Right cardiac atrium (tissue), 5 donors: ENCODE results near the gene CT45A7. TPM values are rescaled to one million over a fixed set of nuclear protein-coding genes. Genes with fewer than 3 reads are reported as not detected.
"Not testable (repeated sequence)": the region's sequence is repeated elsewhere in the genome, so short reads cannot be mapped to it uniquely, and the experiment has no call there.

Experiments
- ATAC-seq, 2 donors: fragments of 200-7000 bp; cut with Tn5 transposase; one replicate each; pipeline versions ENCODE4 v1.8.0 to v1.9.1; 2020; ENCODE audit warnings: moderate library complexity in 2 of 2, mild to moderate bottlenecking in 1 of 2
- DNase-seq, 3 donors: peaks; one replicate each; pipeline ENCODE4 v3.0.0-alpha.2; 2020
- H3K27ac ChIP-seq: one replicate; pipeline ENCODE4 v1.5.1; 2013; ENCODE audit warnings: mild to moderate bottlenecking, low read length, control low read depth, moderate library complexity
- H3K27me3 ChIP-seq: one replicate; pipeline ENCODE4 v1.6.1; 2013; ENCODE audit not compliant: control insufficient read depth, insufficient read depth
- H3K4me1 ChIP-seq: one replicate; pipeline ENCODE4 v1.6.1; 2013; ENCODE audit warnings: low read length; ENCODE audit not compliant: control insufficient read depth, insufficient read depth
- H3K4me3 ChIP-seq: one replicate; pipeline ENCODE4 v1.5.1; 2013; ENCODE audit warnings: low read length, control low read depth
- H3K9me3 ChIP-seq: one replicate; pipeline ENCODE4 v1.6.1; 2013; ENCODE audit warnings: low read length; ENCODE audit not compliant: control insufficient read depth
- WGBS: extraction: QIAGEN DNeasy Blood & Tissue Kit; methylation state at CpG from one replicate; pipeline ENCODE4 v1.1.7; 2013; 5-methylcytosine and 5-hydroxymethylcytosine counted together
- intact Hi-C, 4 donors: fragments of 100-400 bp; cut with DNase I; formaldehyde crosslinking; loops; one replicate each; pipeline versions ENCODE4 v1.11.0 to v1.14.0; 2022 to 2023
- long read RNA-seq, 4 donors: library from polyadenylated mRNA; unstranded; transcript quantifications; one replicate each; pipeline ENCODE4 v2.0.0, GENCODE V29; 2020 to 2021
- polyA plus RNA-seq: library from polyadenylated mRNA; stranded (reverse); fragments of 200-250 nt; gene quantifications from one replicate; pipeline ENCODE4 v1.2.3, GENCODE V29; 2013
- total RNA-seq, 4 donors: library from RNA; stranded (reverse); fragmentation: NEBNext Ultra II Directional; extraction: Animal tissue kit (Norgen Biotek cat#: 25700); gene quantifications; one replicate each; pipeline ENCODE4 v1.2.1, GENCODE V29; 2021
- donor health status: healthy with polysubstance abuse.
- donor health status: DM: no; HTN: yes; CAD: no.
- donor health status: DM: no; HTN: no; CAD: no.
- donor health status: DM: no; HTN: yes; CAD: no; lungs with severe emphysema.
- donor health status: DM: yes; HTN: yes; CAD: no.

Gene CT45A7
- total RNA-seq (not detected), polyA plus RNA-seq (not detected)
- long read RNA-seq, donor 1, result 0 reads
- long read RNA-seq, donor 2, result 0 reads
- long read RNA-seq, donor 3, result 0 reads
- long read RNA-seq, donor 4, result 0 reads

GRCh38 chrX:135837180-135837579, at the start of gene CT45A7:
CT45A7 (minus strand) TSS chrX:135837280; CDS start chrX:135833533, 3,747 bp downstream.
- H3K4me1 ChIP-seq, DNase-seq, H3K9me3 ChIP-seq, H3K27ac ChIP-seq, intact Hi-C loops, ATAC-seq, H3K27me3 ChIP-seq, H3K4me3 ChIP-seq: not testable (repeated sequence)
- WGBS, result no CpG with 5 or more reads among the region's 17 CpGs

GRCh38 chrX:135882741-135883140, 45.7 kb upstream of the CT45A7 start:
- H3K4me3 ChIP-seq, H3K4me1 ChIP-seq, DNase-seq, intact Hi-C loops, ATAC-seq, H3K27me3 ChIP-seq, H3K9me3 ChIP-seq, H3K27ac ChIP-seq: not testable (repeated sequence)
- 57% methylated on average over 4 of the region's 5 CpGs for WGBS

DNA sequence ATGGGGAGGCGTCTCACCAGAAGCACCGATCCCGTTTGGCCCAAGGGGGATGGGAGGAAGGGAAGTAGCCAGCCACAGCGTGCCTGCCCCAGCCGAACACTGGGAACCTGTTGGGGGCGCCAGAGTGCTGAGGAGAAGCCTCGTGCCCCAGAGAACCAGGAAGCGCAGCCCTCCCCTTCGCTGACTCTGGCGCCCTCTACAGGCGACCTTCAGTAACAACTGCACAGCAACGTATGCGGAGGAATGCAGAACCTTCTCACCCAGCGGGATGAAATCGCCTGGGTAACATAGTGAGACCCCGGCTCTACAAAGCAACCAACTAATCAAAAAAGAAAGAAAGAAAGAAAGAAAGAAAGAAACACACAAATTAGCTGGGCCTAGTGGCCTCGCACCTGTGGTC, 34.6 kb upstream of the CT45A7 start, which contains the start of gene CT45A9:
Gene CT45A9, minus strand, starts transcription at position 101 of the 400 bp plus-strand sequence. CDS start 3,751 bp downstream, outside the sequence.
- H3K4me1 ChIP-seq, H3K27me3 ChIP-seq, intact Hi-C loops, H3K27ac ChIP-seq, DNase-seq, H3K4me3 ChIP-seq, ATAC-seq, H3K9me3 ChIP-seq: not testable (repeated sequence)
- no CpG with 5 or more reads among the region's 17 CpGs for WGBS

- H3K27me3 ChIP-seq, H3K4me3 ChIP-seq, ATAC-seq, intact Hi-C loops, H3K27ac ChIP-seq, H3K9me3 ChIP-seq, DNase-seq, H3K4me1 ChIP-seq: not testable (repeated sequence)
- no CpG with 5 or more reads among the region's 17 CpGs for WGBS
These were observed 17.4 kb upstream of the CT45A7 start, which contains the start of gene CT45A8 for GRCh38 chrX:135854438-135854837. CT45A8 (minus strand) TSS chrX:135854538; CDS start chrX:135850783, 3,755 bp downstream.

DNA sequence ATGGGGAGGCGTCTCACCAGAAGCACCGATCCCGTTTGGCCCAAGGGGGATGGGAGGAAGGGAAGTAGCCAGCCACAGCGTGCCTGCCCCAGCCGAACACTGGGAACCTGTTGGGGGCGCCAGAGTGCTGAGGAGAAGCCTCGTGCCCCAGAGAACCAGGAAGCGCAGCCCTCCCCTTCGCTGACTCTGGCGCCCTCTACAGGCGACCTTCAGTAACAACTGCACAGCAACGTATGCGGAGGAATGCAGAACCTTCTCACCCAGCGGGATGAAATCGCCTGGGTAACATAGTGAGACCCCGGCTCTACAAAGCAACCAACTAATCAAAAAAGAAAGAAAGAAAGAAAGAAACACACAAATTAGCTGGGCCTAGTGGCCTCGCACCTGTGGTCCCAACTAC, 17.2 kb downstream of the CT45A7 start, which contains the start of gene CT45A2:
Gene CT45A2, minus strand, starts transcription at position 101 of the 400 bp plus-strand sequence. CDS start 3,747 bp downstream, outside the sequence.
- ATAC-seq, H3K4me1 ChIP-seq, H3K27me3 ChIP-seq, H3K9me3 ChIP-seq, intact Hi-C loops, H3K4me3 ChIP-seq, H3K27ac ChIP-seq, DNase-seq: not testable (repeated sequence)
- WGBS, result no CpG with 5 or more reads among the region's 17 CpGs

DNA sequence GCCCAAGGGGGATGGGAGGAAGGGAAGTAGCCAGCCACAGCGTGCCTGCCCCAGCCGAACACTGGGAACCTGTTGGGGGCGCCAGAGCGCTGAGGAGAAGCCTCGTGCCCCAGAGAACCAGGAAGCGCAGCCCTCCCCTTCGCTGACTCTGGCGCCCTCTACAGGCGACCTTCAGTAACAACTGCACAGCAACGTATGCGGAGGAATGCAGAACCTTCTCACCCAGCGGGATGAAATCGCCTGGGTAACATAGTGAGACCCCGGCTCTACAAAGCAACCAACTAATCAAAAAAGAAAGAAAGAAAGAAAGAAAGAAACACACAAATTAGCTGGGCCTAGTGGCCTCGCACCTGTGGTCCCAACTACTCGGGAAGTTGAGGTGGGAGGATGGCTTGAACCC, 34.4 kb downstream of the CT45A7 start, which contains the start of gene CT45A6:
Gene CT45A6, minus strand, starts transcription at position 101 of the 400 bp plus-strand sequence. CDS start 3,794 bp downstream, outside the sequence.
- H3K4me3 ChIP-seq, DNase-seq, H3K27ac ChIP-seq, H3K27me3 ChIP-seq, H3K4me1 ChIP-seq, ATAC-seq, H3K9me3 ChIP-seq, intact Hi-C loops: not testable (repeated sequence)
- no CpG with 5 or more reads among the region's 16 CpGs for WGBS

DNA sequence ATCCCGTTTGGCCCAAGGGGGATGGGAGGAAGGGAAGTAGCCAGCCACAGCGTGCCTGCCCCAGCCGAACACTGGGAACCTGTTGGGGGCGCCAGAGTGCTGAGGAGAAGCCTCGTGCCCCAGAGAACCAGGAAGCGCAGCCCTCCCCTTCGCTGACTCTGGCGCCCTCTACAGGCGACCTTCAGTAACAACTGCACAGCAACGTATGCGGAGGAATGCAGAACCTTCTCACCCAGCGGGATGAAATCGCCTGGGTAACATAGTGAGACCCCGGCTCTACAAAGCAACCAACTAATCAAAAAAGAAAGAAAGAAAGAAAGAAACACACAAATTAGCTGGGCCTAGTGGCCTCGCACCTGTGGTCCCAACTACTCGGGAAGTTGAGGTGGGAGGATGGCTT, 51.7 kb downstream of the CT45A7 start, which contains the start of gene CT45A5:
Gene CT45A5, minus strand, starts transcription at position 101 of the 400 bp plus-strand sequence. CDS start 3,774 bp downstream, outside the sequence.
- ATAC-seq, H3K4me3 ChIP-seq, H3K27ac ChIP-seq, intact Hi-C loops, H3K27me3 ChIP-seq, H3K9me3 ChIP-seq, DNase-seq, H3K4me1 ChIP-seq: not testable (repeated sequence)
- WGBS, result no CpG with 5 or more reads among the region's 16 CpGs

Other genes with a start within 250 kb of the CT45A7 start
- not detected for gene CT45A1, start 123.6 kb downstream of the CT45A7 start, total RNA-seq
- not detected for gene CT45A1, start 123.6 kb downstream of the CT45A7 start, polyA plus RNA-seq
- gene CT45A3, start 69.1 kb downstream of the CT45A7 start, total RNA-seq, result not detected
- gene CT45A3, start 69.1 kb downstream of the CT45A7 start, polyA plus RNA-seq, result not detected
- gene CT45A5, start 51.8 kb downstream of the CT45A7 start, total RNA-seq, result not detected
- gene CT45A5, start 51.8 kb downstream of the CT45A7 start, polyA plus RNA-seq, result not detected
- not detected for gene CT45A6, start 34.5 kb downstream of the CT45A7 start, total RNA-seq
- not detected for gene CT45A6, start 34.5 kb downstream of the CT45A7 start, polyA plus RNA-seq
- gene CT45A2, start 17.3 kb downstream of the CT45A7 start, total RNA-seq, result not detected
- not detected for gene CT45A2, start 17.3 kb downstream of the CT45A7 start, polyA plus RNA-seq
- gene CT45A8, start 17.3 kb upstream of the CT45A7 start, total RNA-seq, result not detected
- not detected for gene CT45A8, start 17.3 kb upstream of the CT45A7 start, polyA plus RNA-seq
- not detected for gene CT45A9, start 34.5 kb upstream of the CT45A7 start, total RNA-seq
- gene CT45A9, start 34.5 kb upstream of the CT45A7 start, polyA plus RNA-seq, result not detected
- gene CT45A10, start 56.2 kb upstream of the CT45A7 start, total RNA-seq, result not detected
- not detected for gene CT45A10, start 56.2 kb upstream of the CT45A7 start, polyA plus RNA-seq
- not detected for gene SAGE1, start 56.4 kb upstream of the CT45A7 start, total RNA-seq
- not detected for gene SAGE1, start 56.4 kb upstream of the CT45A7 start, polyA plus RNA-seq
- 10 to 100 TPM; 26.2 to 29.5 (median 26.5) TPM for gene MMGT1, start 136.7 kb upstream of the CT45A7 start, total RNA-seq
- 7.0 TPM for gene MMGT1, start 136.7 kb upstream of the CT45A7 start, polyA plus RNA-seq
- gene SLC9A6, start 148.2 kb upstream of the CT45A7 start, total RNA-seq, result 10 to 100 TPM; 16.8 to 19.8 (median 18.6) TPM
- gene SLC9A6, start 148.2 kb upstream of the CT45A7 start, polyA plus RNA-seq, result 16.0 TPM